ENCODE results near the gene PDE11A. TPM values are rescaled to one million over a fixed set of nuclear protein-coding genes. Genes with fewer than 3 reads are reported as not detected.

The PDE11A gene
- total RNA-seq, 2 donors from 2014 or later: 2.6 to 3.2 TPM

DNA sequence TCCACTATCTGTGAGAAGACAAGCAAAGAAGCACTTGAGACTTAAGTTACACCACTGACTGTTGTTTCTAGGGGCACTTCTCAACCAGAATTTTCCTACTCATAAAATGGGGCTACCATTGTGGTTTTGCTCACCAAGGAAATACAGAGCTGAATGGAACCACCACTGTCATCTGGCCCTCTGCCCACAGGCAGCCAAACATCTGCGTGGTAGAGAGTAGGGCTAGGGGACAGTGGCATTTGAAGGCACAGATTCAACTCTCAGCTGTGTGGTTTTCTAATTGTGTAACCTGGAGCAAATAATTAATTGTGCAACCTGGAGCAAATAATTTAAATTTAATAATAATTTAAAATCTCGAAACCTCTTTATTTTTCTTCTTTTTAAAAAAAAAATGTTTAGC lies 79.6 kb downstream of the PDE11A start:
- no peaks in the 10 kb centered on the region for H3K4me1 ChIP-seq
- H3K9me3 ChIP-seq: no peaks in the 10 kb centered on the region
- TF ChIP-seq, protein P1, sequence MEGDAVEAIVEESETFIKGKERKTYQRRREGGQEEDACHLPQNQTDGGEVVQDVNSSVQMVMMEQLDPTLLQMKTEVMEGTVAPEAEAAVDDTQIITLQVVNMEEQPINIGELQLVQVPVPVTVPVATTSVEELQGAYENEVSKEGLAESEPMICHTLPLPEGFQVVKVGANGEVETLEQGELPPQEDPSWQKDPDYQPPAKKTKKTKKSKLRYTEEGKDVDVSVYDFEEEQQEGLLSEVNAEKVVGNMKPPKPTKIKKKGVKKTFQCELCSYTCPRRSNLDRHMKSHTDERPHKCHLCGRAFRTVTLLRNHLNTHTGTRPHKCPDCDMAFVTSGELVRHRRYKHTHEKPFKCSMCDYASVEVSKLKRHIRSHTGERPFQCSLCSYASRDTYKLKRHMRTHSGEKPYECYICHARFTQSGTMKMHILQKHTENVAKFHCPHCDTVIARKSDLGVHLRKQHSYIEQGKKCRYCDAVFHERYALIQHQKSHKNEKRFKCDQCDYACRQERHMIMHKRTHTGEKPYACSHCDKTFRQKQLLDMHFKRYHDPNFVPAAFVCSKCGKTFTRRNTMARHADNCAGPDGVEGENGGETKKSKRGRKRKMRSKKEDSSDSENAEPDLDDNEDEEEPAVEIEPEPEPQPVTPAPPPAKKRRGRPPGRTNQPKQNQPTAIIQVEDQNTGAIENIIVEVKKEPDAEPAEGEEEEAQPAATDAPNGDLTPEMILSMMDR (IDR thresholded peaks at IDR 0.05): no peak
- no peak for DNase-seq
- no peak overlapping the region for H3K4me3 ChIP-seq
- no peaks in the 10 kb centered on the region for H3K27me3 ChIP-seq
- no peak overlapping the region for H3K27ac ChIP-seq
- H3K9ac ChIP-seq (ENCODE audit: low read depth in 2 of 2, low read length in 2 of 2): no peak overlapping the region
- intact Hi-C loops (cut with DNase I): no loop called here
- H3K36me3 ChIP-seq: no peaks in the 10 kb centered on the region

DNA sequence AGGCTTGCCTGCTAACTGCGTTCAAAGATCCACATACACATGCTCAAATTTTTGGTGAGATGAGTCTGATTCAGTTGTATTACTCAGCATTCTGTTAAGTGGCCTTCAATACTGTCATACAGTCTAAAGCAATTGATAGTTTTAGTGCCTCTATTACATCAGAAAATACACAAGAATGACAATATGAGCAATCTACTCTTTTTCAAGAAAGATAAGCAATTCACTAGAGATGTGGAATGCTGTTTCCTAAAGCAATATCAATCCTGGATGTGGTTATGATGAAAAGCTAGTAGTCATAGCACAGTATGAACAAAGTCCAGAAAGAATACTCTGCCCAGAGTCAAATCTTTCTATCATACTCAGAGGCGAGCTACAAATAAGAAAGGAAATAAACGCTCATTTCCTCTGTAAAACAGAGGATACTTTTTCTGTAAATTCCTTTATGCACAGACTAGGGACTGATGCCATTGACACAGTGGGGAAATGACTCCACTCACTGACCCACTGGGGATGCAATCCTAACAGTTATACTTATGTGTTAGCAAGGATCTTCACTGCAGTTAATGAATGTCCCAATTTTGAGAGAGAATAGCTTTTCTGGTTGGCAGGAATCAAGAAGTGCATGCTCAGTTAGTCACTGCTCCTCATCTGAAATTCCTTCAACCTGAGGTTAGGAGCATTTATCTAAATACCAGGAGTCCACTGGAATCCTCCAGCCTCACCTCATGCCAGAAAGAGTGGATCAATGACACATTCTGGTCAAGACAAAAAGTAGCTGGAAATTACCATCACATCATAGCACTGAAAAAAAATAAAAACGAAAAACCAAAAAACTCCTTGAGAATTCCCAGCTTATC lies 83.3 kb downstream of the PDE11A start:
- H3K9me3 ChIP-seq: no peaks in the 10 kb centered on the region
- TF ChIP-seq, protein P1 (IDR thresholded peaks at IDR 0.05): no peak
- no peak overlapping the region for H3K9ac ChIP-seq (ENCODE audit: low read depth in 2 of 2, low read length in 2 of 2)
- no peak overlapping the region for H3K4me3 ChIP-seq
- H3K36me3 ChIP-seq: no peaks in the 10 kb centered on the region
- no peaks in the 10 kb centered on the region for H3K27me3 ChIP-seq
- no peak for DNase-seq
- intact Hi-C loops (cut with DNase I): no loop called here
- no peaks in the 10 kb centered on the region for H3K4me1 ChIP-seq
- no peak overlapping the region for H3K27ac ChIP-seq

DNA sequence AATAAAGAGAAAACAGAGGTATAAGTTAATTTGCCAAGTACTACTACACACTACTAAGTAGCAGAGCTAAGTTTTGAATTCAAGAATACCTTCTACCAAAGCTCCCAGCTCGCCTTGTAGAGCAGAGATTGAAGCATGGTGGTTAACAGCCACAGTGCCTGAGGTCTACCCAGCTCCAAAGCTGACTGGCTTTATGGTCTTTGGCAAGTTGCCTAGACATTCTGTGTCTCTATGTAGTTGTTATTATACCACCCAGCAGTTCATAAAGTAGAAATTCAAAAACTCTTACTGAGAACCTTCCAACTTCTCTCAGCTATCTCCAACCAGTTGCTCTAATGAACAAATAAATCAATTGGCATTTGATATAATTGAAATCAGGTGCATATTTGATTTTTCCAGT lies 87.8 kb downstream of the PDE11A start:
- Histone ChIP-seq H3K27me3 (no peaks in the 10 kb centered on the region), H3K4me3 (no peak overlapping the region), H3K36me3 (no peaks in the 10 kb centered on the region), H3K4me1 (no peaks in the 10 kb centered on the region), H3K9ac (ENCODE audit: low read depth in 2 of 2, low read length in 2 of 2) (no peak overlapping the region), H3K9me3 (no peaks in the 10 kb centered on the region), H3K27ac (no peak overlapping the region)
- TF ChIP-seq, protein P1 (IDR thresholded peaks at IDR 0.05): no peak
- intact Hi-C loops (cut with DNase I): loop anchor here (5.0 kb wide), 1 partner anchor 128 kb away; the partner anchor contains the start of gene RBM45
- peak; percentile 25 for DNase-seq

DNA sequence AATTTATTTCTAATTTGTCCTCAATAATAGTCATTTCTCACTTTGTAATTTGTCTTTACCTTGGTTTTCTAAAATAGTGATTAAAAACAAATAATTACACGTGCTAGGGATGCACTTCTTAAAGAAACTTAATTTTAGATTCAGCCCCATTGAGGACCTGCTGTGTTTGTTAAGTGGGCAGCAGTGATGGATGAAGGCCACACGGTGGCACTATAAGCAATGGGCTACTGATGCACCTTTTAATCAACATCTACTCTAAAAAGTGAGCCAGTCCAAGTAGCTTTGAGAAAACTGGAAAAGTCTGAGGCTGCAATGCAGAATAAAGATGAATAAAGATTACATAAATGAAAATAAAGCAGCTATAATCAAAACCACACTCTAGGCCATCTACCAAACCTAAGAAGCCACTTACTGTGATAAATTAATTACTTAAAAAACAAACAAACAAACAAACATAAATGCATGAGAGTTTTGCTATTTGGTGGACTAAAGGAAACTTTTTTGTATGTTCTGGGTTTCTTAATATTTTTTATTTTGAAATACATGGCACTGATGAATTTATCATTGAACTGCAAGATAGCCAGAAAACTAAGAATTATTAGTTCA lies 89.3 kb downstream of the PDE11A start:
- H3K9me3 ChIP-seq: no peaks in the 10 kb centered on the region
- H3K9ac ChIP-seq (ENCODE audit: low read depth in 2 of 2, low read length in 2 of 2): no peak overlapping the region
- H3K4me1 ChIP-seq: no peaks in the 10 kb centered on the region
- intact Hi-C loops (cut with DNase I): loop anchor here (5.0 kb wide), 1 partner anchor 129 kb away; the partner anchor contains the start of gene RBM45
- H3K27me3 ChIP-seq: no peaks in the 10 kb centered on the region
- TF ChIP-seq, protein P1 (IDR thresholded peaks at IDR 0.05): peak; percentile 61
- no peak overlapping the region for H3K27ac ChIP-seq
- H3K4me3 ChIP-seq: no peak overlapping the region
- H3K36me3 ChIP-seq: no peaks in the 10 kb centered on the region
- DNase-seq: peak; percentile 22

DNA sequence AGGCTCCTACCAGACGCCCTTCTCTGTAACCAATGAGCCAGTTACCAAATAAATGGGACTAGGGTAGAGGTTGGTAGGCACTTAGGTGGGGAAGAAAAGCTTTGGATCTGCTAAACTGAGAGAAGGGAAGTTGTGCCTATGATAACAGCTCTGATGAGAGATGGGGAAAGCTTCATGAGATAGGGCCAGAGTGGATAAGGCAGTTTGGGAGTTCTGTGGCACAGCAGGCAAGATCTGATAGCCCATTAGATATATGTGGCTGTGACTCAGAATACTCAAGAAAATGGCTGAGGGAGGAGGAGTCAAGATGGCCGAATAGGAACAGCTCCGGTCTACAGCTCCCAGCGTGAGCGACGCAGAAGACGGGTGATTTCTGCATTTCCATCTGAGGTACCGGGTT lies 99.8 kb downstream of the PDE11A start:
- TF ChIP-seq, protein P1 (IDR thresholded peaks at IDR 0.05): no peak
- Histone ChIP-seq H3K27me3 (no peaks in the 10 kb centered on the region), H3K9ac (ENCODE audit: low read depth in 2 of 2, low read length in 2 of 2) (no peak overlapping the region), H3K27ac (no peak overlapping the region), H3K9me3 (no peaks in the 10 kb centered on the region), H3K36me3 (no peaks in the 10 kb centered on the region), H3K4me1 (no peaks in the 10 kb centered on the region), H3K4me3 (no peak overlapping the region)
- intact Hi-C loops (cut with DNase I): no loop called here
- DNase-seq: no peak
